Measurements from ENCODE around the gene SEPTIN5.

Gene SEPTIN5

DNA sequence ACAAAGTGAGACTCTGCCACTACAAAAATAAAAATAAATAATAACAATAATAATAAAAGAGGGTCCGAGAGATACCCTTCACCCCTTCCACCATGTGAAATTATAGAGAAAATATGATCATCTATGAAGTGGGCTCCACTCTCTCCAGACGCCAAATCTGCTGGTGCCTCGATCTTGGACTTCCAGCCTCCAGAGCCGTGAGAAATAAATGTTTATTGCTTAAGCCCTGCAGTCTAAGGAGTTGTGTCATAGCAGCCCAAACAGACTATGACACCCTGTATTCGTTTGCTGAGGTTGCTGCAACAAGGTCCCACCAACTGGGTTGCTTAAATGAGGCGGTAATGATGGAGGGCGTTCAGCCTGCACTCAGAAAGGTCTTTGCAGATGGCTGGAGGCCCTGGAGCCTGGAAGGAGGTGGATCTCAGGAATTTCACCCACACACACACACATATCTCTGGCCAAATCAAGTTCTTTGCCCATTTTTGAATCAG lies 7.6 kb upstream of the SEPTIN5 start:
- DNase-seq = no peak

DNA sequence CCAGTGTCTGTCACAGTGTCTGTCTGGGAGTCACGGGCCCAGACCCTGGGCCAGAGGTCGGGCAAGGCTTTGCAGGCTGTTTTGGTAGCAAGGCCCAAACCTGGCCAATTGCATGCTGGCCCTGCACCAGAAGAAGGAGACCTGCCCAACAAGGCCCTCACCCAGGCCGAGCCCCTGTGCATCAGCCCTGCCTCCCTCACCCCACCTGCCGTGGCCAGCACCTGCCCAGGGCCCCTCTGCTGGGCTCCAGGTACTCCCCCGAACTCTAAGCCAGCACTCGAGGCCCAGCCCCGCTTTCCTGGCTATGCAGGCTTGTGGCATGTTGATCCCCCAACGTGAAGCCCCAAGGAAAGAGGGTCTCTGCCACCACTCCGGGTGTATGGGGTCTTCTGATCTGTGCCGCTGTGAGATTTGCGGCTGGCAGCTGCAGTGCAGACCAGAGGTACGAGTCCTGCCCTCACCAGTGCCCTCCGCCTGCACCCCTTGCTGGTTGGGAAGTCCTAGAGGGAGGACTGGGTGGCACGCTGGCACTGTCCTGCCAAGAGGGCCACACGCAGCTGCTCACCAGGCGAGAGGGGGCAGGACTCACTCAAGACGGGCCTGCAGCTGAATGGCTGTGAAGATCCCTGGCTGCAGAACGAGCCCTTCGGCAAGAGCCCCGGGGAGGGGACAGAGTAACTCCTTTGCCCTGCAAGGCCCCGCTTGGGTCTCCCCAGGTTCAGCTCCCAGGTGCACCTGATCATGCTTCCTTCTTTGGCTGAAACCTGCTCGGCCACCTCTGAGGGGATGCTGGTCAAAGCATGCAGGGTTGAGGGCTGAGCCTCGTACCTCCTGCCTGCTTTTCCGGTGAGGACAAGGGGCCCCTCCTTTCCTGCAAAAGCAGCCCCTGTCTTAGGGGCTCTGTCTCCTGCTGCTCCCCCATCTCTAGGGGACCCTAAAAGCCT lies 6.7 kb upstream of the SEPTIN5 start:
- no peak for DNase-seq

DNA sequence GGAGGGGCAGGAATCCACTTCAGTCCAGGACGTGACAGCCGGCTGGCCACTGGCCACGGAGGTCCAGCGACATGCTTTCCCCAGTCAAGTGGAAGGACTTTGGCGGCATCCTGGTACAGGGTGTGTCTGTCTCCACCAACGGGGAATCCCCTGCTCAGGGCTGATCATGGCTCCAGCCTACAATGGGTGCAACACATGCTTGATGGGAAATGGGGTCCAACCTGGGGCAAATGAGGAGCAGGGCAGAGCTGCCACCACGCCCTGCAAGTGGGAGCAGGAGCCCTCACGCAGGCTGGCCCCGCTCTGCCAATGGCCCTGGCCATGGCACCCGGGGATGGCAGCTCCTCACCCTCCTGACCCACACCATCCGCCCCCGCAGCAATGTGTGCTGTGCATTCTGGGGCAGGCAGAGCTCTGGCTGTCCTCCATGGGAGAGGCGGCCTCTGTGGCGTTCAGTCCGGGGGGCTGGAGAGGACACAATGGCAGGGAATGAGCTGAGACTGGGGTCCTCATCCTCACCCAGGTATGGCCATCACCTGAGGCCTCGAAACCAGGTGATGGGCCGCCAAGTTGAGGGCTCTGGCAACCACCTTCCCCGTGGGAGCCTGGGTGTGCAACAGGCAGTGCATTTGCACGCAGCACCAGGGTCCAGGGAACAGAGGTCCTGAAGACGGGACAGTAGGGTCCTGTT lies 5.8 kb upstream of the SEPTIN5 start:
- DNase-seq = no peak

DNA sequence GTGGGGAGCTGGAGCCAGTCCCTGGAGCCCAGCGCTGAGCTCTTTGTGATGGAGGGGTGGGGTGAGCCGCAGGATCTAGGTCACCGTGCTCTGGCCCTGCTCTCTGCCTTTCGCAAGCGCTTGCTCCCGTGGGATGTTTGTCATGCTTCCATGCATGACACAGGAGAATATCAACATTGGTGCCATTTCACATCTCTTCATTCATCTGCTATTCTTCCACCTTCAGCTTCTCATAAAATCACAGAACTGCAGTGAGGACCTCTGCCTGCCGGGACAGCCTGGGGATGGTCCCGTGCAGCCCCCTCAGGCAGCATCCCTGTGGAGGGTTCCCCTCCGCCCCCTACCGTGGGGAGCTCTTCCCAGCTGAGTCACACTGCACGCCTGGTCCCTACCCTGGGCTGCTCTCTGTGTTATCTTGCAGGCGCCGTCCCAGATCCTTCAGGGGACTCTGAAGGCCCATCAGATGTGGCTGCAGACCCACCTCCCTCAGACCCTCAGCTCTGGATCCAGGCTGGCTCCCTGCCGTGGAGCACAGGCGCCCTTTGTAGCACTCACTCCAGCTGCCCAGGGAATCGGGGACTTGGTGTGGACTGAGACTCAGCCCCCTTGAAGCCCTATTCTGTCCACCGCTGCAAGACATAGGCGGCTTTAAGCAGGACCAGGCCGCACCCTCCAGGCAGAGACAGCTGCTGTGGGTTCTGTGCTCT lies 5.1 kb upstream of the SEPTIN5 start:
- DNase-seq = no peak

DNA sequence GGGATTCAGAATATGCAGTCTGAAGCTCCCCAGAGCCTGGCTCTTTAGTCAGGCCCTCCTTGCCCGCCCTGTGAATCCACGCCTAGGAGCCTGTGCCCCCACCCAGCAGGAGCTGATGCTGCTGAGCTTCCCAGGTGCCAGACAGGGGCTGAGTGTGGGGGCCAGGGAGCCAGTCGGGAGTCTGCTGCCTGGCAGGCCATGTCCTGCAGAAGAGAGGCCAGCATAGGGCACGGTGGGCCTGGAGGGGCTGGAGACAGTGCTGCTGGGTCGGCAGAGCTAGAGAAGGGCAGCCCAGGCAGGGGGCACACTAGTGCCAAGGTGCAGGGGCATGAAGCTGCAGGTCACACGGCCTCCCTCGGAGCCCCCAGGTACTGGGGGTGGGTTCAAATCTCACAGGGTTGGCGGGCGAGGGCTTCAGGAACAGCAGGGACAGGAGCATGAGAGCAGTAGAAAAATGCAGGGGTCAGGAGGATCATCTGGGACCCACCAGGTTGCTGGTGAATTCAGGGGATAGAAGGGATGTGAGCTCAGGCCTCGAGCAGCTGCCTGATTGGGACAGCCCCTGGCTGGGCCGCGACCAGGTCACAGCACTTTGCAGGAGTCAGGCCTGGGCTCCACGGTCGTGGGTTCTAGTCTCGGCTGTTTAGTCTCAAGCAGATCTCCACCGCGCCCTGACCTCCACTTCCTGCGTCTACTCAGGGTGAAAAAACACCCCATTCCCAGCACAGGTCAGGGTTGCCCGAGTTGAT lies 4.1 kb upstream of the SEPTIN5 start:
- no peak for DNase-seq

DNA sequence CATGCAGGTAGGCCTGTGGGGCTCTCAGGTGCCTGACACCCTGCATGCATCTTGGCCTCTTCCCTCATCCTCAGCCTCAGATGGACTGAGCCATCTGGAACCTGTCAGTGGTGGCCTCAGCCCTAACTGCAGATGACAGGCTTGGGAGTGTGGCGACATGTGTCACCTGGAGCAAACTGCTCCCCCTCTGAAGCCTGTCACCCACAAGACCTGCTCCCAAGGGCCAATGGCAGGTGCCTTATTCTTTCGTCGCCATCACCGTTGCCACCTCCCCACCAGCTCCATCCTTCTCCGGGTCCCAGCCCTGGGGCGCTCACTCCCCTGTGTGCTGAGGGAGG lies 3.6 kb upstream of the SEPTIN5 start:
- DNase-seq = no peak

DNA sequence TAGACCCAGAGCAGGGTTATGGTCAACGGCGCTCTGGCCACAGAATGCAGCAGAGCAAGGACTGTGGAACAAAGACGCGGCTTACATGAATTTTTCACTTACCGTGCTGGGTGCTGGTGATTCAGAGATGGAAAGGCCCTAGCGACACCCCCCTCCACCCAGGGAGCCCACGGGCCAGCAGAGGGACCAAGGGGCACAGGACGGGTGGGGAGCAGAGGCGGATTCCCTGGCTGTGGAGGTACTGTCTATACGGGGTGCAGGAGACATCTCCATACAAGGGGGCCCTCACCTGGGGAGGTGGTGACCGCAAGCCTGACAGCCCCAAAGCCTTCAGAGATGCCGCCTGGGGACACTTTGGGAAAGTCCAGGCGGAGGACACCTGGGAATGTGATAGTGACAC lies 1.1 kb upstream of the SEPTIN5 start:
- no peak for DNase-seq

DNA sequence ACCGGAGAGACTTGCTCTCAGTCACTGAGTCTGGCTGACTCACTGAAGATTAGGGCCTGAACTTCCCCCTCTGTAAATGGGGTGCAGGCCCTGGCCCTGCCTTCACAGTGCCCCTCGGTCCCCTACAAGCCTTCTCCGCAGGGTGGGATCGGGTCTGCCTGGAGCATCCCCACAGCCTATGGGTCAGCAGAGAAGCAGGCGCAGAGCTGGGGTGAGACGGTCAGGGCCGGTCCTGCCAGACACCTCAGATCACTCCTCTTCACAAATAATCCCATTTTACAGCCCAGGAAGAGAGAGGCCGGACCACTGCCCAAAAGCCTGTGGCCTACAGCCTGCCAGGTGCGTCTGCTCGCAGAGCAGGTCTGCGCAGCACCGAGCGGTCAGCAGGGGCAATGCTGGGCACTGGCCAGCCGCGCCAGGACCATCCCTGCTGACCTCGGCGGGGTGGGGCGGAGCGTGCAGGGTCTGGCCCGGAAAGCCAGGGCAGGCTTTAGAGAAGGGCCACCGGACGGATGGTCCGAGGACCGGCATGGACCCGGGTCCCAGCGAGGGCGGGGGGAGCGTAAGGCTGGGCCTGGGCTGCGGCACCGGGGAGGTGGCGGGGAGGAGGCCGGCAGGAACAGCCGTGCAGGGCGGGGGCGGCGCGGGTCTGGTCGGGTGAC lies 522 bp upstream of the SEPTIN5 start:
- DNase-seq = no peak

DNA sequence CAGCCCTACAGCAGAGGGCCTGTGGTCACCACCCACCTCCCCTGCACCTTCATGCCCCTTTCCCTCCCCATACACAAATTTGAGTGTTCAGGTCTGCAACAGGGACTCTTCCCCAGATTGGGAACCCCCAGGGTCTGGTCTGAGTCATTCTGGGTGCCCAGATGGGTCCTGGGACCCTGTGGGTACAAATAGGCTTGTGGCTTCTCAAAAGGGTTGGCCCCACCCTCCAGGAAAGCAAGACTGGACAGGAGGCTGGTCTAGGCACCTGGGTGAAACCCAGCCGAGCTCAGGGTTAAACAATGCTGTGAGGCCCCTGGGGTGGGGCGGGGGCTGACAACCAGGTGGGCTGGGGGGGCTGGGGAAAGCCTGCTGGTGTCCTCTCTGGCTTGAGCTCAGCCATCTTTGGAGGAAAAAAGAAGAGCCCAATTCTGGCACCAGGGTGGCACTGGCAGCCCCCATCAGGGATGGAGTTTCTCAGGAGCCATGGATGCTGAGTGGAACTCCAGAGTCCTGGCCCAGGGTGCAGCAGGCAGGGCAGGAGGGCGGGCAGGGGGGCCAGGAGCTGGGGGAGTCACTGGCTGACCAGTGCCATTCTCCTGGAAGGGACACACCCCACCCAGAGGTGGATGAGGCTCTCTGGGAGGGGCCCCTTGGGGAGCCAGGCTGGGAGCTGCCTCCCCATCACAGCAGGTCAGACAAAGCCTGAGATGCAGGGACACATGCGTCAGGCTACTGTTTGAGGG lies 1.1 kb downstream of the SEPTIN5 start:
- DNase-seq = no peak

DNA sequence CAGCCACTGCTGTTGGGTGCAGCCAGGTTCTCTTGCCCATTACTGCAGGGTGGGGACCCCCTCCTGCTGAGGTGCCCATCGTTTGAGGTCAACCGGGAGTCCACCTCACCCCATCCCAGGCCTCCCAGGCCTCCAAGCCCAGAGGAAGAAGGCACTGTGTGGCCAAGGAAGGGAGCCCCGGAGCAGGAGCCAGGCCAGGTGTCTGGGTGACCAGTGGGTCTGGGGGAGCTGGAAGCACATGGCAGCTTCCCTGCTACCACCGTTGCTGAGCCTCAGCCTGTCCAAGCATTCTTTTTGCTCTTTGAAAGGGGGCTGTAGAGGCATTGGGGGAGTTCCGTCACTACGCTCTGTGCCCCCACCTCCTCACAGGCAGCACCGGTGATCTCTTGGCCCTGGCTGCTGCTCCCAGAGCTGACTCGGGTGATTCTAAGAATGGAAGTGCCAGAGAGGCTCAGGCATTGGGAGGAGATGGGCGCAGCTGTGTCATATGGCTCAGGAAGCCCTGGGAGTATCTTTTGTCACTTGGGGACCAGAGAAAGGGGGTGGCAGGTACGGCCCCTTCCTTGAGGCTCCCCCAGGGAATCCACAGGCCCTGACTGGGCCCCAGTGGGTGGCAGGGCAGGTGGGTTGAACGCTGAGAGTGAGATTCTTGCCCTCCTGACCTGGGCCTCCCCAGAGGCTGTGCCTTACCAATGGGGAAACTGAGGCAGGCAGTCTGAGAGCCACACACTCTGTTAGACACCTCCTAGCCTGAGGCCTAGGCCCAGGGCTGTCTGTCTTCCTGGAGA lies 1.9 kb downstream of the SEPTIN5 start:
- DNase-seq = no peak

DNA sequence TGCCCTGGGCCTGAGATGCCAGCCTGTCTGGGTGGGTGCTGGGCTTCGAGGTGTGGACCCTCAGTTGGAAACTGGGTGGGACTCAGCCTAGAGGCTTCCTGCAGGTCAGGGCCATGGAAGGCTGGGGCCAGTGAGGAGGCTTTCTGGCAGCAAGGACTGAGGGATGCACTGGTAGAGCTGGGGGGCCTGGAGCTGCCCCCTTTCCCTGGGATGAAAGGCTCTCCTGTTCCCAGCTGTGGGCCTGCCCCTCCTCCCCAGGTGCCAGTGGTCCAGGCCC lies 2.5 kb downstream of the SEPTIN5 start:
- DNase-seq = no peak

DNA sequence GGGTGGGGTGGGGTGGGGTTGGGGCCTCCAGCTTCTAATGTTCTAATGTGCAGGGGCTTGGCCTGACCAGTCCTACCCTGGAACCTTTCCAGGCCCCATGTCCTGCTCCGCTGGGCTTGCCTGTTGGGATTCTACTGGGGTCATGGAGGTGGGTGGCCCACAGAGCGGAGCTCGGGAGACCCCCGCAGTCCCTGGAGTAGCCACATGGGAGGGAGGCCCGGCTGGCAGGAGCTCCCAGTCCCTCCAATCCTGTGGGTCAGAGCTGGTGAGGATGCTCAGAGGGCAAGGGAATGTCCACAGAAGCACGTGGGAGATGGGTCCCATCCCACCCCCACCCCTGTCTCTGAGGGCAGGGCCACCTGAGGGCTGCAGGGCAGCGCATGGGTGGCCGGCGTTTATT lies 2.9 kb downstream of the SEPTIN5 start:
- DNase-seq = no peak

DNA sequence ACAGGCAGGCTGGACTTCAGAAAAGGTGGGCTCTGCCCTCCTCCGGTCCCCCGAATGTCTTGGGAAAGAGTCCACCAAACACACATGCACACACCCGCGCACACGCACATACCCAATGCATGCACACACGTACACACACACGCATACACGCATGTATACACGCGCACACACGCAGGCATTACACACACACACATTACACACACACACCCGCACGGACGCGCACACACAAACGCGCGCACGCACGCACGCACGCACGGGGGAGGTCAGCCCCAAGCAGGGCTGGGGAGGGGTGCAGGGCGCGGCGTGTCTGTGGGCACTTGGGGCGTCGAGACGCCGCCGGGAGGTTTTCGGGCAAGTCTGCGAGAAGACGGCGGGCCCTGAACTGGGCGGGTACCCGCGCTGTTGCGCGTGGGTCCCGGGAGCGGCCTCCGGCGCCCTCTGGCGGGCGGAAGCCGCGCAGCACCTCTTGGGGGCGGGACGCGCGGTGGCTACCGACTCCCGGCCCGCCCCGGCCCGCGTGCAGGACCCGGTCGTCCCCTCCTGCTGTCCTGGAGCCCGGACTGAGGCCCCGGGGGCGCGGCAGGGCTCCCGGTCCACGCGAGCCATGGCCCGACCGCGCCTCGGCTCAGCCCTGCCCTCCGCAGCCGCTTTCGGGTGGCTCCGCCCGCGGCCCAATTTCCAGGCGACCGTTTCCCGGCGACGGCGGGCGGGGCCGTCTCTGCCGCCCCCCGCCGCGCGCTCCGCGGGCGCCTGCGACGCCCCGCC lies 3.6 kb downstream of the SEPTIN5 start:
- peak; percentile 74 to 81 for DNase-seq

DNA sequence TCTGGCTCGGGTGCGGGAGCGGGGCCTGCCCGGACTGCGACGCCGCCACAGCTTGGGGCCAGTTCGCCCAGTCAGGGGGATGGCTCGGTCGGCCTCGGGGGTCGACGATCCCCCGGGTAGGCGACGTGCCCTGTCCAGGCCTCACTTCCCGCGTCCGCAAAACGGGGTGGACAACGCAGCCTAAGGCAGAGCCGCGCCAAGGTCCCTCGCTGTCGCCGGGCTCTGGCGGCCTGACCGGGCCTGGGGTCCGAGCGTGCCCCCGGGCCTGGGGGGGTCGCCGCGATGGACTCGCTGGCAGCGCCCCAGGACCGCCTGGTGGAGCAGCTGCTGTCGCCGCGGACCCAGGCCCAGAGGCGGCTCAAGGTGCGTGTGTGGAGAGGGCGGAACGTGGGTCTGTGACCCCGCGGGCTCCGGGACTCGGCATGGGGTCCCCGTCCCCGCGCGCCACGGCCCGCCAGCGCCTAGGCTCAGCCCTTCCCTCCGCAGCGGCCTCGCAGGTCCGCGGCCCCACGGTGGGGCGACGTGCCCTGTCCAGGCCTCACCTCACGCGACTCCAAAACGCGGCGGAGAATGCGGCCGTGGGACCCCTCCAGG lies 4.2 kb downstream of the SEPTIN5 start:
- no peak for DNase-seq

DNA sequence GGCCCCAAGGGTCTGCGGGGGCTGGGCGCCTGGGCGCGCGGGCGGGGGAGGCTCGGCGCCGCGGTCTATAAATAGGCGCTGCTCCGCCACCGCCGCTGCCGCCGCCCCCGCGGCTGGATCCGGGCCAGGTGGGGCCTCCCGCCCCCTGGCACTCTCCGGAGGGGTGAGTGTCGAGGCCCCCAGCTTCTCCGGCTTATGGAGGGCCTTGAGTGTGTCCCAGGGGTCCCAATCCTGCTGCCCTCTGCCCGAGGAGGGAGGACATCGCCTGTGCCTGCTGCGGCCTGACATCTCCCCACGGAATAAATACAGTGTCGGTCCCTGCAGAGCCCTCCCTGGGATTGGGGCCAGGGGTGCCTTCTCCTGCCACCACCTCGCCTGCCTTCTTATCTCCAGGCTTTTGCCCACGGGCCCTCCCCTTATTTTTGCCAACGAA lies 4.8 kb downstream of the SEPTIN5 start:
- peak; percentile 38 to 69 for DNase-seq

DNA sequence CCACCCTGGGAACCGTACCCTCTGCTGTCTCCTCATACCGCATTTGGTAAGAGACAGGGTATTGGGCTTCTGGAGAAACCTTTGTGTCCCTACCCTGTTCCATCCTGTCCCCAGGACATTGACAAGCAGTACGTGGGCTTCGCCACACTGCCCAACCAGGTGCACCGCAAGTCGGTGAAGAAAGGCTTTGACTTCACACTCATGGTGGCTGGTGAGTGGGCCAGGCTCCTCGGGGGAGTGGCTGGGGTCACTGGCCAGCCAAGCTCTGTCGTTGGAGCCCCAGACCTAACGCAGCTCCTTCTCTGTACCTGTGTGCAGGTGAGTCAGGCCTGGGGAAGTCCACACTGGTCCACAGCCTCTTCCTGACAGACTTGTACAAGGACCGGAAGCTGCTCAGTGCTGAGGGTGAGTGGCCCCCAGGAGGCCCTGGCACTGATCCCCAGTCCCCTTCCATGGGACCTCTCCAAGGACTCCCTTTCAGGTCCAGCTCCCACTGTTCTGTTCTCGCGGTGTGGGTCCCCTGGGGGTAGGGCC lies 5.3 kb downstream of the SEPTIN5 start:
- no peak for DNase-seq

DNA sequence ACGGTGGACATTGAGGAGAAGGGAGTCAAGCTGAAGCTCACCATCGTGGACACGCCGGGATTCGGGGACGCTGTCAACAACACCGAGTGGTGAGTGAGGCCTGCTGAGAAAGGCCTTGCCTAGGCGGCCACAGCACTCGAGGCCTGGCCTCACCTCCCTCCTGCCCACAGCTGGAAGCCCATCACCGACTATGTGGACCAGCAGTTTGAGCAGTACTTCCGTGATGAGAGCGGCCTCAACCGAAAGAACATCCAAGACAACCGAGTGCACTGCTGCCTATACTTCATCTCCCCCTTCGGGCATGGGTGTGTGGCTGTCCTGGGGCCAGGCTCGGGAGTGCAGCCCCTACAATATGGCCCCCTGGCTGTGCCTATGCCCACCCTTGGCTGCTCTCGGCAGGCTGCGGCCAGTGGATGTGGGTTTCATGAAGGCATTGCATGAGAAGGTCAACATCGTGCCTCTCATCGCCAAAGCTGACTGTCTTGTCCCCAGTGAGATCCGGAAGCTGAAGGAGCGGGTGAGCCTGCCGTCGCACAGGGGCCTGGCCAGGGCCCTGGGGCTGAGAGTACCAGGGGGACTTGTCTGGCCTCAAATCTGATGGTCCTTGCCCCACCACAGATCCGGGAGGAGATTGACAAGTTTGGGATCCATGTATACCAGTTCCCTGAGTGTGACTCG lies 6.0 kb downstream of the SEPTIN5 start:
- DNase-seq = no peak

DNA sequence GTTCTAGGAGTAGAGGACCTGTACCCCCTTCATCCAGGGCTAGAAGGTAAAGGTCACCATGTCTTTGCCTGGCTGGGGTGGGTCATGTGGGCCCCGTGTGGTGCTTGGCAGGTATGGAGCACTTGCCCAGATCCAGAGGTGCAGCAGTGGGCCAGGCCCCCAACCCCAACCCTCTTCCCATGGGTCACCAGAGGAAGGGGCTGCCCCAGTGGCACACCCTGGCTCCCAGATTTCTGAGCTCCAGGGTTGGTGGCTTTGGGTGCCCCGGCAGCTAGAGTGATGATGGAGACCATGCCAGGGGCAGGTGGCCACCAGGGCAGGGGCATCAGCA lies 6.7 kb downstream of the SEPTIN5 start:
- DNase-seq = no peak
